ENCODE measurements around the gene PPA2. TPM values are rescaled to one million over a fixed set of nuclear protein-coding genes. Genes with fewer than 3 reads are reported as not detected.

PPA2 gene
- total RNA-seq, 3 donors from 2014 or later (not counting 1 experiment from before 2014, with no cell fraction given): 41.6 to 50.6 (median 48.0) TPM

- H3K27me3 Mint-ChIP-seq (ENCODE audit: low read depth in 2 of 2): no peaks in the 10 kb centered on the region
- Histone ChIP-seq H3K4me3 (ENCODE audit: low read length) (no peak overlapping the region), H3K4me1 (ENCODE audit: control insufficient read depth, insufficient read depth, low read length) (no peaks in the 10 kb centered on the region), H3K36me3 (ENCODE audit: control insufficient read depth, insufficient read depth, low read length) (no peaks in the 10 kb centered on the region), H3K27ac (ENCODE audit: low read length) (no peak overlapping the region), H3K27me3 (ENCODE audit: control insufficient read depth, insufficient read depth, low read length) (no peaks in the 10 kb centered on the region), H3K9me3 (ENCODE audit: control insufficient read depth, insufficient read depth, low read length) (no peaks in the 10 kb centered on the region)
- no peak overlapping the region for H3K4me3 Mint-ChIP-seq
- H3K4me1 Mint-ChIP-seq: no peaks in the 10 kb centered on the region
- H3K27ac Mint-ChIP-seq: no peak overlapping the region
- intact Hi-C loops (cut with micrococcal nuclease): no loop called here
- no peaks in the 10 kb centered on the region for H3K36me3 Mint-ChIP-seq
- no peak for TF ChIP-seq CTCF (IDR thresholded peaks at IDR 0.05)
- ATAC-seq (no peak), DNase-seq (no peak)
- WGBS (ENCODE audit: insufficient coverage): 94% methylated on average over 2 of the region's 2 CpGs
- no peaks in the 10 kb centered on the region for H3K9me3 Mint-ChIP-seq
These were observed 128.5 kb downstream of the PPA2 start for GRCh38 chr4:105345358-105345757.

GRCh38 chr4:105344141-105344540 is 129.7 kb downstream of the PPA2 start:
- H3K9me3 ChIP-seq (ENCODE audit: control insufficient read depth, insufficient read depth, low read length): no peaks in the 10 kb centered on the region
- Mint-ChIP-seq H3K27ac (no peak overlapping the region), H3K4me3 (no peak overlapping the region), H3K27me3 (ENCODE audit: low read depth in 2 of 2) (no peaks in the 10 kb centered on the region), H3K9me3 (no peaks in the 10 kb centered on the region), H3K4me1 (no peaks in the 10 kb centered on the region), H3K36me3 (no peaks in the 10 kb centered on the region)
- intact Hi-C loops (cut with micrococcal nuclease): no loop called here
- DNase-seq (no peak), ATAC-seq (no peak)
- H3K4me1 ChIP-seq (ENCODE audit: control insufficient read depth, insufficient read depth, low read length): no peaks in the 10 kb centered on the region
- no peak overlapping the region for H3K4me3 ChIP-seq (ENCODE audit: low read length)
- H3K36me3 ChIP-seq (ENCODE audit: control insufficient read depth, insufficient read depth, low read length): no peaks in the 10 kb centered on the region
- no peak for TF ChIP-seq CTCF (IDR thresholded peaks at IDR 0.05)
- no peaks in the 10 kb centered on the region for H3K27me3 ChIP-seq (ENCODE audit: control insufficient read depth, insufficient read depth, low read length)
- no peak overlapping the region for H3K27ac ChIP-seq (ENCODE audit: low read length)

GRCh38 chr4:105343146-105343931 is 130.5 kb downstream of the PPA2 start:
- H3K36me3 Mint-ChIP-seq: no peaks in the 10 kb centered on the region
- DNase-seq: no peak
- no peaks in the 10 kb centered on the region for H3K27me3 ChIP-seq (ENCODE audit: control insufficient read depth, insufficient read depth, low read length)
- H3K27me3 Mint-ChIP-seq (ENCODE audit: low read depth in 2 of 2): no peaks in the 10 kb centered on the region
- TF ChIP-seq CTCF (IDR thresholded peaks at IDR 0.05): no peak
- H3K36me3 ChIP-seq (ENCODE audit: control insufficient read depth, insufficient read depth, low read length): no peaks in the 10 kb centered on the region
- H3K4me1 ChIP-seq (ENCODE audit: control insufficient read depth, insufficient read depth, low read length): no peaks in the 10 kb centered on the region
- intact Hi-C loops (cut with micrococcal nuclease): no loop called here
- H3K27ac ChIP-seq (ENCODE audit: low read length): no peak overlapping the region
- H3K27ac Mint-ChIP-seq: no peak overlapping the region
- no peak overlapping the region for H3K4me3 Mint-ChIP-seq
- WGBS (ENCODE audit: insufficient coverage): 94% methylated on average over 7 of the region's 8 CpGs
- ATAC-seq: no peak
- no peak overlapping the region for H3K4me3 ChIP-seq (ENCODE audit: low read length)
- H3K4me1 Mint-ChIP-seq: no peaks in the 10 kb centered on the region
- no peaks in the 10 kb centered on the region for H3K9me3 Mint-ChIP-seq
- H3K9me3 ChIP-seq (ENCODE audit: control insufficient read depth, insufficient read depth, low read length): no peaks in the 10 kb centered on the region

GRCh38 chr4:105329081-105329480 is 144.8 kb downstream of the PPA2 start:
- WGBS (ENCODE audit: insufficient coverage): 100% methylated on average over 1 of the region's 1 CpG

More at GRCh38 chr4:105329081-105329480, 144.8 kb downstream of the PPA2 start:
- Histone ChIP-seq H3K4me1 (ENCODE audit: control insufficient read depth, insufficient read depth, low read length) (peaks cover 5% of the 10 kb centered on the region), H3K36me3 (ENCODE audit: control insufficient read depth, insufficient read depth, low read length) (no peaks in the 10 kb centered on the region), H3K27ac (ENCODE audit: low read length) (no peak overlapping the region), H3K27me3 (ENCODE audit: control insufficient read depth, insufficient read depth, low read length) (no peaks in the 10 kb centered on the region), H3K9me3 (ENCODE audit: control insufficient read depth, insufficient read depth, low read length) (no peaks in the 10 kb centered on the region), H3K4me3 (ENCODE audit: low read length) (no peak overlapping the region)
- intact Hi-C loops (cut with micrococcal nuclease): no loop called here
- Mint-ChIP-seq H3K27ac (no peak overlapping the region), H3K4me3 (peak overlapping the region; percentile 14), H3K4me1 (peaks cover 25 to 30% of the 10 kb centered on the region in 2 donors), H3K9me3 (no peaks in the 10 kb centered on the region), H3K27me3 (ENCODE audit: low read depth in 2 of 2) (no peaks in the 10 kb centered on the region), H3K36me3 (no peaks in the 10 kb centered on the region)
- no peak for TF ChIP-seq CTCF (IDR thresholded peaks at IDR 0.05)
- DNase-seq (peak in 1 of 2 donors; percentile 2), ATAC-seq (peak in 1 of 3 donors; percentile 74)

Measured in natural killer cell (primary cell).